ENCODE data around the gene DAZAP2. TPM values are rescaled to one million over a fixed set of nuclear protein-coding genes. Genes with fewer than 3 reads are reported as not detected.

The DAZAP2 gene
- total and polyA plus RNA-seq, 2 of the 4 experiments (the other 2 are of a cell fraction), result 62.2 to 202 TPM

DNA sequence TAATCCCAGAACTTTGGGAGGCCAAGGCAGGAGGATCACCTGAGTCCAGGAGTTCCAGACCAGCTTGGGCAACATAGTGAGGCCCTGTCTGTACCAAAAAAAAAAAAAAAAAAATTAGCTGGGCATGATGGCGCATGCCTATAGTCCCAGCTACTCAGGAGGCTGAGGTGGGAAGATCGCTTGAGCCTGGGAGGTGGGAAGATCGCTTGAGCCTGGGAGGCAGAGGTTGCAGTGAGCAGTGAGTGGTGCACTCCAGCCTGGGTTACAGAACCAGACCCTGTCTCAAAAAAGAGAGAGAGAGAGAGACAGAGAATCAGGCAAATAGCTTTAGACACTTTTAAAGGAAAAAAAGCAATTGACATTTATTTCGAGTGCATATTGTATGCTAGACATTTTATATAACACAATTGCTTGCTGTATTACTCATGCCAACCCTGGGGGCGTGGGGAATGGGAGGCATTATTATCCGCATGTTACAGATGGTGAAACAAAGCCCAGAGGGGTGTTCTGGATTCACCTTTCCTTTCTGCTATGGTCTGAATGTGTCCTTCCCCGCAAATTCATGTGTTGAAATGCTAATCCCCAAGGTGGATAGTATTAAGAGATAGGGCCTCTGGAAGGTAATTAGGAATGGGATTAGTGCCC is 30.5 kb upstream of the DAZAP2 start:
- Histone ChIP-seq H3K18ac (ENCODE audit: low read depth, low read length) (no peak overlapping the region), H4K8ac (ENCODE audit: low read depth in 2 of 2, low read length in 2 of 2) (no peak overlapping the region), H2BK5ac (ENCODE audit: low read depth, low read length, poor library complexity, severe bottlenecking) (no peak overlapping the region), H4K5ac (ENCODE audit: low read depth, low read length) (no peak overlapping the region), H2BK120ac (ENCODE audit: low read depth, low read length) (no peak overlapping the region), H3K36me3 (ENCODE audit: control insufficient read depth, insufficient read depth, low read length) (peaks cover 13% of the 10 kb centered on the region), H3K14ac (replicated peaks; ENCODE audit: low read depth, low read length) (no peak overlapping the region), H3K4me1 (ENCODE audit: control insufficient read depth, insufficient read depth, low read length) (no peaks in the 10 kb centered on the region; the same call in 1 of the 2 replicates), H4K91ac (ENCODE audit: insufficient read depth, low read depth, low read length) (no peak overlapping the region), H4K20me1 (ENCODE audit: insufficient read depth, low read length) (no peaks in the 10 kb centered on the region), H3K79me1 (ENCODE audit: low read depth in 1 of 2, low read length in 2 of 2) (peaks cover 0 to 7% of the 10 kb centered on the region in 2 experiments; a peak in 1 of 4 replicates), H3K9ac (ENCODE audit: low read depth, low read length) (no peak overlapping the region), H3K56ac (ENCODE audit: extremely low read depth, insufficient read depth, low read length) (no peak overlapping the region), H3K4me3 (ENCODE audit: insufficient read depth, low read depth, low read length) (no peak overlapping the region), H2BK15ac (ENCODE audit: low read depth, low read length) (no peak overlapping the region), H3K9me3 (ENCODE audit: control insufficient read depth, insufficient read depth, low read length) (peaks cover 4% of the 10 kb centered on the region; the same call in 1 of the 2 replicates), H2AK9ac (replicated peaks; ENCODE audit: low read depth, low read length, poor library complexity) (no peak overlapping the region), H3K27ac (ENCODE audit: insufficient read depth, low read length) (no peak overlapping the region), H3K4ac (ENCODE audit: low read depth, low read length) (no peak overlapping the region), H2AK5ac (ENCODE audit: low read depth, low read length) (no peak overlapping the region), H3K4me2 (ENCODE audit: low read depth, low read length) (no peak overlapping the region), H3K23ac (ENCODE audit: low read depth, low read length) (no peak overlapping the region), H2BK20ac (ENCODE audit: low read depth, low read length) (no peak overlapping the region), H2AFZ (replicated peaks; ENCODE audit: low read length, poor library complexity) (no peak overlapping the region), H3K9me1 (ENCODE audit: insufficient read depth, low read length) (peaks cover 7% of the 10 kb centered on the region), H3K27me3 (ENCODE audit: control insufficient read depth, insufficient read depth, low read length) (no peaks in the 10 kb centered on the region)
- intact Hi-C loops (cut with micrococcal nuclease), result no loop called here
- dilution Hi-C loops (cut with HindIII; ENCODE audit: low sequenced_read_pairs, unreplicated experiment), result no loop called here
- no peak for ATAC-seq (ENCODE audit: low read depth)
- in situ Hi-C loops (cut with MboI; ENCODE audit: low sequenced_read_pairs), result no loop called here
- ChIA-PET CTCF (interaction anchor here (0.6 kb wide), 1 partner anchor 22 kb away, joined by 6 read pairs; no protein-coding TSS in a partner anchor), POLR2A (ENCODE audit: unreplicated experiment) (interaction anchor here (0.6 kb wide), 2 partner anchors 10 to 454 kb away, joined by 3 read pairs; no protein-coding TSS in a partner anchor)
- no TSS peak for BruUV-seq (replicated peaks)
- TF ChIP-seq FOS (IDR thresholded peaks at IDR 0.05; ENCODE audit: low read depth, low read length) (no peak), CEBPB (IDR thresholded peaks at IDR 0.05; ENCODE audit: low read depth, low read length) (no peak), POLR2A (IDR thresholded peaks at IDR 0.05; ENCODE audit: low read depth, low read length) (no peak), MAFK (IDR thresholded peaks at IDR 0.05; ENCODE audit: low read depth, low read length) (no peak), MAZ (IDR thresholded peaks at IDR 0.05; ENCODE audit: borderline replicate concordance, low read depth, low read length) (no peak), MXI1 (IDR thresholded peaks at IDR 0.05; ENCODE audit: borderline replicate concordance, low read depth, low read length) (no peak), NFE2L2 (IDR thresholded peaks at IDR 0.05; ENCODE audit: low read depth, low read length) (no peak), RAD21 (IDR thresholded peaks at IDR 0.05; ENCODE audit: low read length) (no peak), CHD1 (IDR thresholded peaks at IDR 0.05; ENCODE audit: low read depth, low read length) (no peak), RFX5 (IDR thresholded peaks at IDR 0.05; ENCODE audit: low read depth, low read length) (no peak), RCOR1 (IDR thresholded peaks at IDR 0.05; ENCODE audit: insufficient replicate concordance, low read length) (no peak), BHLHE40 (IDR thresholded peaks at IDR 0.05; ENCODE audit: low read depth, low read length) (no peak), SMC3 (IDR thresholded peaks at IDR 0.05; ENCODE audit: low read depth, low read length) (no peak)
- TF ChIP-seq, protein P1, sequence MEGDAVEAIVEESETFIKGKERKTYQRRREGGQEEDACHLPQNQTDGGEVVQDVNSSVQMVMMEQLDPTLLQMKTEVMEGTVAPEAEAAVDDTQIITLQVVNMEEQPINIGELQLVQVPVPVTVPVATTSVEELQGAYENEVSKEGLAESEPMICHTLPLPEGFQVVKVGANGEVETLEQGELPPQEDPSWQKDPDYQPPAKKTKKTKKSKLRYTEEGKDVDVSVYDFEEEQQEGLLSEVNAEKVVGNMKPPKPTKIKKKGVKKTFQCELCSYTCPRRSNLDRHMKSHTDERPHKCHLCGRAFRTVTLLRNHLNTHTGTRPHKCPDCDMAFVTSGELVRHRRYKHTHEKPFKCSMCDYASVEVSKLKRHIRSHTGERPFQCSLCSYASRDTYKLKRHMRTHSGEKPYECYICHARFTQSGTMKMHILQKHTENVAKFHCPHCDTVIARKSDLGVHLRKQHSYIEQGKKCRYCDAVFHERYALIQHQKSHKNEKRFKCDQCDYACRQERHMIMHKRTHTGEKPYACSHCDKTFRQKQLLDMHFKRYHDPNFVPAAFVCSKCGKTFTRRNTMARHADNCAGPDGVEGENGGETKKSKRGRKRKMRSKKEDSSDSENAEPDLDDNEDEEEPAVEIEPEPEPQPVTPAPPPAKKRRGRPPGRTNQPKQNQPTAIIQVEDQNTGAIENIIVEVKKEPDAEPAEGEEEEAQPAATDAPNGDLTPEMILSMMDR (conservative IDR thresholded peaks at IDR 0.05; ENCODE audit: low read depth, low read length), result no peak
- TF ChIP-seq, protein P2, sequence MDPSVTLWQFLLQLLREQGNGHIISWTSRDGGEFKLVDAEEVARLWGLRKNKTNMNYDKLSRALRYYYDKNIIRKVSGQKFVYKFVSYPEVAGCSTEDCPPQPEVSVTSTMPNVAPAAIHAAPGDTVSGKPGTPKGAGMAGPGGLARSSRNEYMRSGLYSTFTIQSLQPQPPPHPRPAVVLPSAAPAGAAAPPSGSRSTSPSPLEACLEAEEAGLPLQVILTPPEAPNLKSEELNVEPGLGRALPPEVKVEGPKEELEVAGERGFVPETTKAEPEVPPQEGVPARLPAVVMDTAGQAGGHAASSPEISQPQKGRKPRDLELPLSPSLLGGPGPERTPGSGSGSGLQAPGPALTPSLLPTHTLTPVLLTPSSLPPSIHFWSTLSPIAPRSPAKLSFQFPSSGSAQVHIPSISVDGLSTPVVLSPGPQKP (IDR thresholded peaks at IDR 0.05; ENCODE audit: borderline replicate concordance, low read depth, low read length), result no peak
- TF ChIP-seq, protein P3, sequence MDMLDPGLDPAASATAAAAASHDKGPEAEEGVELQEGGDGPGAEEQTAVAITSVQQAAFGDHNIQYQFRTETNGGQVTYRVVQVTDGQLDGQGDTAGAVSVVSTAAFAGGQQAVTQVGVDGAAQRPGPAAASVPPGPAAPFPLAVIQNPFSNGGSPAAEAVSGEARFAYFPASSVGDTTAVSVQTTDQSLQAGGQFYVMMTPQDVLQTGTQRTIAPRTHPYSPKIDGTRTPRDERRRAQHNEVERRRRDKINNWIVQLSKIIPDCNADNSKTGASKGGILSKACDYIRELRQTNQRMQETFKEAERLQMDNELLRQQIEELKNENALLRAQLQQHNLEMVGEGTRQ (IDR thresholded peaks at IDR 0.05; ENCODE audit: low read depth, low read length), result no peak
- WGBS, 2 experiments (ENCODE audit: extremely low coverage in 2 of 2, insufficient read length in 1 of 2), result 50% methylated on average over 1 of the region's 7 CpGs; no CpG with 5 or more reads in 1 of the 2 experiments
- DNase-seq, result no peak
